ENCODE measurements around the gene BRAF.

- TF ChIP-seq, protein P1, sequence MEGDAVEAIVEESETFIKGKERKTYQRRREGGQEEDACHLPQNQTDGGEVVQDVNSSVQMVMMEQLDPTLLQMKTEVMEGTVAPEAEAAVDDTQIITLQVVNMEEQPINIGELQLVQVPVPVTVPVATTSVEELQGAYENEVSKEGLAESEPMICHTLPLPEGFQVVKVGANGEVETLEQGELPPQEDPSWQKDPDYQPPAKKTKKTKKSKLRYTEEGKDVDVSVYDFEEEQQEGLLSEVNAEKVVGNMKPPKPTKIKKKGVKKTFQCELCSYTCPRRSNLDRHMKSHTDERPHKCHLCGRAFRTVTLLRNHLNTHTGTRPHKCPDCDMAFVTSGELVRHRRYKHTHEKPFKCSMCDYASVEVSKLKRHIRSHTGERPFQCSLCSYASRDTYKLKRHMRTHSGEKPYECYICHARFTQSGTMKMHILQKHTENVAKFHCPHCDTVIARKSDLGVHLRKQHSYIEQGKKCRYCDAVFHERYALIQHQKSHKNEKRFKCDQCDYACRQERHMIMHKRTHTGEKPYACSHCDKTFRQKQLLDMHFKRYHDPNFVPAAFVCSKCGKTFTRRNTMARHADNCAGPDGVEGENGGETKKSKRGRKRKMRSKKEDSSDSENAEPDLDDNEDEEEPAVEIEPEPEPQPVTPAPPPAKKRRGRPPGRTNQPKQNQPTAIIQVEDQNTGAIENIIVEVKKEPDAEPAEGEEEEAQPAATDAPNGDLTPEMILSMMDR (IDR thresholded peaks at IDR 0.05; ENCODE audit: low read length), result no peak
- TF ChIP-seq EZH2 (IDR thresholded peaks at IDR 0.05; ENCODE audit: borderline replicate concordance, low read length), result no peak
Measured at GRCh38 chr7:140909476-140910161, 15.1 kb downstream of the BRAF start.

Data from OCI-LY1 (cell line).